Medulla oblongata (tissue), 1 donor: Measurements from ENCODE around the gene CD276.
A peak's percentile ranks its signal among the peaks of the same experiment; 100 is the strongest.
"Not testable (repeated sequence)": the region's sequence is repeated elsewhere in the genome, so short reads cannot be mapped to it uniquely, and the experiment has no call there.

ENCODE experiments used
- DNase-seq: peaks from one replicate; pipeline ENCODE4 v3.0.0-alpha.2; 2015; ENCODE audit errors: extremely low spot score

CD276 gene

DNA sequence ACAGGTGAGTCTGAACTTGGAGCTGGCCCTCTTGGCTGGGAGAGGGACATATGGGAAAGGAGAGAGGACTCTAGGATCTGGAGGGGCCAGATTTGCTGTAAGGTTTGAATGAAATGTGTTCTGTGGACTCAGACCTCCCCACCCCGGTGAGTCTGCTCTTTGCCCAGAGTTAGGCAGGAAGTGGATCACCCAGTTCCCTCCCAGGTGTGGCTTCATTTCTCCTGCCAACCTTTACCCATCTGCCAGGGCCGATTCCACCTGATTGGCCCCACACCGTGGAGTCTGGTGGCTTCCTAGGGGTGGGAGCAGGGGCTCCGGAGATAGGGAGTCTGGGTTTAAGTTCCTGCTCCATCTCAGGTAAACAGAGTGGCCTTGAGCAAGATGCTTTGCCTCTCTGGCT, 25.5 kb downstream of the CD276 start:
- DNase-seq = no peak

DNA sequence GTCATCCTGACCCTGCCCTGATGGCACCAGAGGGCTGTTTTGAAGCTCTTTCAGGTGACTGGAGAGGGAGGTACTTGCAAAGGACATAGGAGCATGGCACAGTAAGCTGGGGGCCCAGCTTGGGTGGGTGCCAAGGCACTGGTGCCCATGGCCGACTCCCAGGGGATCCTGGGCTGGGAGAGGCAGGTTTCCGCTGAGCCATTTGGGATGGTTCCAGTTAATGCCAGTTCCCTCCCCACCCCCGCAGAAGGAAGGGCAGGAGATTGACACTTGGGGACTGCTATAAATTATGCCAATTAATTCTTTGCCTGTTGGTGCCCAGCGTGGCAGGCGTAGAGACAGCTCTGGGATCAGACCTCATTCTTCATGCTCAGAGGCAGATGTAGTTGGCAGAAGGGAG, 26.1 kb downstream of the CD276 start:
- no peak for DNase-seq

DNA sequence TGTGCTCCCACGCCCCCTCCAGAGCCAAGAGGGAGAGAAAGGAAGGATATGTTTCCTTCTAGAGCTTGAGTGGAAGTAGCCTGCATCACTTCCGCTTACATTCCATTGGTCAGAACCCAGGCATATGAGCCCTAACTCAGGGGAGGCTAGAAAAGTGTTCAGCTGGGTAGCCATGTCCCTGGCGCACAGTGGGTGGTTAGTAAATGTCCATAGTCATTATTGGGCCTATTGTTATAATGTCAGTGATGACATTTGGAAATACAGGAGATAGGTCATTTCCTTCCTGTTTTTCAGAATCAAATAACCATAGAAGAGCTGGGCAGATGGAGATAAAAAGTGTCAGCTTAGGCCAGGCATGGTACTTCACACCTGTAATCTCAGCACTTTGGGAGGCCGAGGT, 27.3 kb downstream of the CD276 start:
- DNase-seq = no peak

DNA sequence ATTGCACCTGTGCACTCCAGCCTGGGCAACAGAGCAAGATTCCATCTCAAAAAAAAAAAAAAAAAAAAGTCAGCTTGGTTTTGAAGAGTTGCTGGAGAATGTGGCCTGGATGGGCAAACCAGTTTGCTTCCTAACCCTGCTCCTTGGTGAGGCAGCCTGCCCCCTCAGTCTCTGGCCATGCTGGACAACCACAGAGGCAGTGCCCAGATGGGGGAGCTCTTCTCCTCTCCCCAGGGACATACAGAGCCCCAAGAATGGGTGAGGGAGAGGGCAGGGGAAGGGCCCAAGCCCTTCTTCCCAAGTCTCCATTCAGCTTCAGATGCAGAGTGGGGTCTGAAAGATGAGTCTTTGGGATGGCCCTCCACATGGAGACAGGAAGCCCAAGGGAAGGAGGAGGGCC, 27.9 kb downstream of the CD276 start:
- peak; percentile 25 for DNase-seq

DNA sequence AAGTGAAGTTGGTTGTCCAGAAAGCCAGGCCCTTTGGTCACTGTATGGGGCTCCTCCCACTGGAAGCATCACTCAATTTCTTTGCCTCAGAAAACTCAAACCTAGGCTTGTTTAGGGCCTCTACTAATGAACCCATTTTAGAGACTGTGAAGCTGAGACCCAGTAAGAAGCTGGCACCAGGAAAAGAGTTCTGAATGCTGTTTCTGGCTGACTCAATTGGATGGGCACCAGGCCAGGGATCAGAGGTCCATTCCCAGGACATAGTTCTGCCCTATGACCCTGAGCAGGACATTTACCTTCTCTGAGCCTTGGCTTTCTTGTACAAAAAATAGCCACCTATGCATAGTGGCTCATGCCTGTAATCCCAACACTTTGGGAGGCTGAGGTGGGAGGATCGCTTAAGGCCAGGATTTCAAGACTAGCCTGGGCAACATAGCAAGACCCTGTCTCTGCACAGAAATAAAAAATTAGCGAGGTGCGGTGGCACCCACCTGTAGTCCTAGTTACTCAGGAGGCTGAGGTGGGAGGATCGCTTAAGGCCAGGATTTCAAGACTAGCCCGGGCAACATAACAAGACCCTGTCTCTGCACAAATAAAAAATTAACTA, 30.6 kb downstream of the CD276 start:
- DNase-seq = no peak

DNA sequence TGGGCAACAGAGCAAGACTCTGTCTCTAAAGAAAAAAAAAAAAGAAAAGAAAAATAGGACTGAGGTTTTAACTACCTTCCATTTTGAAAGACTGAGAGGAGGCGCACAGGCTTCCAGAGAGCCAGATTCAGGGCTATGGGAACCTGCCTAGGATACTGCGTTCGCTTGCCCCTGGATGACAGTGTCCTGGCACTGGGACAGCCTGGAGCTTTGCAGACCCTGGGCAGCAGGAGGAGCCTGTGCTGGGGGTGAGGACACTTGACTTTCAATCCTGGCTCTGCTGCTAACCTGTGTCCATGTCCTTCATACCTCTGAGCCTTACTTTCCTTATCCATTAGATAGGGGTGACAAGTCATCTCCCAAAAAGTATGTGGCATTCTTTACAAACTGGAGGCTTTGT, 31.2 kb downstream of the CD276 start:
- no peak for DNase-seq

DNA sequence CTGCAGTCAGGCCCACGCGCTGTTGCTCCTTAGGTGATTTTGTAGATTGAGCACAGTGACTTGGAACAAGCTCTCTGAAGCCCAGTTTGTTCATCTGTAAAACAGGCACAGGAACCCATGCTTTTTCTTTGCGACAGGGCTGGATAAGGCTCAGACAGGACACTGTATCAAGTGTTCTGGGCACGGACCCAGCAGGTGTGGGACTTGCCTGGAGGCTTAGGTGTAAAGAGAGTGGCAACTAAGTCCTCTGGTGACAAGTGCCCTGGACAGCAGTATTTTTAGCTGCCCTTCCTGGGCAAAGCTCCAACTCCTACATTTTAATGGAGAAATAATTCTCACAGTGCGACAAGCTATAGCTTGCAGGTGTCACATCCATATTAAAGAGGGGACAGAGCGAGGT, 32.2 kb downstream of the CD276 start:
- DNase-seq = no peak

DNA sequence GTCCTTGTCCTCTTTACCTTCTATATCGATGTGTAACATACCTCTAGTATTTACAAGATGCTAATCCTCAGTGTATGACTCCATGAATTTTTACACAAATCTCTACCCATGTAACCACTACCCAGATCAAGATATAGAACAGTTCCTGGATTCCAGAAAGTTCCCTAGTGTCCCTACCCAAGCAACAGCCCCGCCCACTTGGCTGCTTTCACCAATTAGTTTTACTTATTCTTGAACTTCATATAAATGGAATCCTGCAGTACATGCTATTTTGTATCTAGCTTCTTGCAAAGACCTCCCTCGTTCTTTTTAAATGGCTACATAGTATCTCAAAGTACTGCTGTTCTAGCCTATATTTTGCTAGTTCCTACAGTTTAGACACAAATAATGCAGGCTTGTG, 33.0 kb downstream of the CD276 start:
- no peak for DNase-seq

DNA sequence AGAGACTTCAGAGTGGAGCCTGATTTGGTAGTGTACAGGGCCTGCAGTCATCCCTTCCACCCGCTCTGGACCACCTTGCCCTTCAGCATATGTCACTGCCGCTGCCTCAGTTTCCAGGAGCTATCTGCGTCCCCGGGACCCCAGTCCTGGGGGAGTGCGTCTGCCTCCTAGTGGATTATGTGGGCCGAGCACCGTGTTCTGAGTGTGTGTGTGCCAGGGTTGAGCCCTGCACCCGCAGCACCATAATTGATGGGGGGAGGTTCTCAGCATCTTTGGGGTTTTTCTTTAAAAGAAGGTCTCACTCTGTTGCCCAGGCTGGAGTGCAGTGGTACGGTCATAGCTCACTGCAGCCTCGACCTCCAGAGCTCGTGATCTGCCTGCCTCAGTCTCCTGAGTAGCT, 33.6 kb downstream of the CD276 start:
- DNase-seq = no peak

DNA sequence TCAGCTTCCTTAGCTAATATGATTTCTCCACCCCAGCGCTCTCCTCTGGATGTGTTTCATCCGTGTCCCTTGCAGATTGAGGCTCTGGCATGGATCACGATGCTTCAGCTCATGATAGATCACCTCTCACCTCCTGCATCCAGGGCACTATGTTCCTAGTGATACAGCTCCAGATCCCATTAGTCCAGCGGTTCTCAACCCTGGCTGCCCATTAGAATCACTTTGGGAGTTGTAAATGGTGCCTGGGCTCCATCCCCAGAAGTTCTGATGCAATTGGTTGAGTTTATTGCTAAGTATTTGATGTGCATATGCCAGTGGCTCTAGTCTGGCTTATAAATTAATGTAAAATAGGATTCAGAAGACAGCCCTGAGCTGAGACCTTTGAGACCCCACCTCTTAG, 34.5 kb downstream of the CD276 start:
- DNase-seq = no peak

DNA sequence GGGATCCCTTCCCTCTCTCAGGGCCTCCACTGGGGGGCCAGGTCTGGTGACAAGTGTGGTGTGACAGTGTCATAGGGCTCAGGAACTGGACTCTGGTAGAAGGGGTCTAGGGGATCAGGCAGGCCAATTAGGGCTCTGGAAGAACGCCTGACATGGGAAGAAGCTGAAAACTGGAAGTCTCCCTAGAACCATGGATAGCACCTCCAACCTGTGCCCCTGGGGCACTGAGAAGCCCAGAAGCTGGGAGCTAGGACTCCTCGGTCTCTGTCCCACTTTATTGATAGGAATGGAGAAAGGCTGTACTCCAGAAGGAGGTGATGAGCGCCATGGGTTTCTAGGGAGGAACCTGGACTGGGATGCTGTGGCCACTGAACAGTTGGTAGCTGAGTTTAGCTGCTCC, 38.2 kb downstream of the CD276 start:
- no peak for DNase-seq

DNA sequence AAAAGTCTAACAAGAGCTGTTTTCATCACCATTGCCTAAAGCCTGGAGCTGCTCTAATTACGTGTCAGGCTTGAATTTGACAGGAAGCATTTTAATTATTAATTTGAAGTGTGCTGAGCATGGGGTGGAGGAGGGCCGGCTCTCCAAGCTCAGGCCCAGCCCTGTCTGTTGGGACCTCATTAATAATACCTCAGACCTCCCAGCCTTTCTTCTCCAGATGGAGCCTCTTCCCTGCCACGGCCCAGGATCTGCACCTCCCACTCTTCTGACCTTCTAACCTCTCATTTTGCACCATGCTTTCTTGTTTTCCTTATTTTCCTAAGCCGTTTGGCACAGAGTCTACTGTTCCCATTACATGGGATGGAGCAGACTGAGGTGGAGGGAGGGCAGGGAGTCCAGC, 39.0 kb downstream of the CD276 start:
- DNase-seq = no peak

DNA sequence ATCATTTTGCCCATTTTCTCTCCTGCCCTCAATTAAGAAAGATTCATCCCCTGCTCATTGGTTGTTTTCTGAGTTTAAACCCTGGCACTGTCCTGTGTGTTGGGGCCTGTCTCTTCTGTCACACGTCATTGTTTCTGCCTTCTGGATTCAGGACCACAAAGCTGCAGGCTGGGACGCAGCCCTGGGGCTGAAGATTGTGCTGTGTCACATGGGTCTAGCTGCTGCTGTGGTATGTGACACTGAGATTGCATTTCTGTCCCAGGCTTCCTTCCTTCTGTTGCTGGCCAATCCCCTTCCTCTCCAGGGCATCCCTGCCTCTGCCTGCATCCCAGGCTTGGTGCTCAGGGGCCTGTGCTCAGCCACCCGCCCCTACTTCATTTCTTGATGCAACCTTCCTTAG, 40.0 kb downstream of the CD276 start:
- DNase-seq = no peak

DNA sequence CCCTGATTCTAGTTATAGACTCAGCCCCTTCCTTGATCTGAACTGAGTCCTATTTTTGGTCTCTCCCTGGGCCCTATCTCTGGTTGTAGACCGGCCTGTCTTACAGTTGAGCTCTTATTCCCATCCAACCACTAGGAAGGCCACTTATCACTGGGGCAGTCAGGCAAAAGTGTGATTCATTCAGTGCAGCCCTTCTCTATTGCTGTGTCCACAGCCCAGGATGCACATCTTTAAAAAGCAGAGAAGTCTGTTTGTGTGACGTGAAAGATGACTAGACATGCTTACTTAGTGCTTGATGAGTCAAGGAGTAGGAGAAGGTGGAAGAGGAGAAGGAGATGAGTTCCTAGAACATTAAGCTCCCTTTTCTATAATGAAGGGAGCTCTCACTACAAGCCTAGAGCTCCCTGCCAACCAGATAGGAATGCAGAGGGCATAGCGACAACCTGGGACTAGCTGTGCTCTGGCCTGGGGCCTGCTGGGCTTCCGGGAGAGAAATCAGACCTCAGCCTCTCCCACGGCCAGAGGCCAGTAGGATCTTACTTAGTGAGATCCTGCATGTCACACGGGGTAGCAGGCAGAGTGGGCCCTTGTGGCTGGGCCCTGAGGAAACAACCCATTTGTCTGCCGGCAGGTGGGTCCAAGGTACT, 43.3 kb downstream of the CD276 start:
- DNase-seq = no peak

DNA sequence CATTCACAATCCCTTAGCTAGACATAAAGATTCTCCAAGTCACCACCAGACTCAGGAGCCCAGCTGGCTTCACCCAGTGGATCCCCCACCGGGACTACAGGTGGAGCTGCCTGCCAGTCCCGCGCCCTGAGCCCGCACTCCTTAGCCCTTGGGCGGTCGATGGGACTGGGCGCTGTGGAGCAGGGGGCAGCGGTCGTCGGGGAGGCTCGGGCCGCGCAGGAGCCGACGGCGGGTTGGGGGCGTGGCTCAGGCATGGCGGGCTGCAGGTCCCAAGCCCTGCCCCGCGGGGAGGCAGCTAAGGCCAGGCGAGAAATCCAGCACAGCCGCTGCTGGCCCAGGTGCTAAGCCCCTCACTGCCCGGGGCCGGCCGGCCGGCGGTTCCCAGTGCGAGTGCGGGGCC, 47.9 kb downstream of the CD276 start:
- not testable (repeated sequence) for DNase-seq

DNA sequence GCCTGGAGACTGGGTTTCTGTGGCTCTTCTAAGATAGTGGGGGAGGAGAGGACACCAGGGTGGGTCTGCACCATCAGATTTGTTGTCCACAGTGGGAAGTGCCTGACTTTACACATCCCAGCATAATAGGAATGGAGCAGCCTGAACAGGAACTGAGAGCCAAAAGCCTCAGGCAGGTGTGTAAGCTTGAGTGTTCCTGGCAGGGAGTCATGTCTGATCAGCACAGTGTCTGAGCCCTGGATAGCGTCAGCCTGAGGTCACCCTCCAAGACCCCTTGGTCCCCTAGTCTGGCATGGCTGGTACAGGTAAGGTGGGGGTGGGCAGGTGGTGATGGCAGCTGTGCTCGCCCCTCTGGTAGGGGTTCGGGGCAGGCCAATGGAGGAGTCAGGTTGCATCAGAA, 48.7 kb downstream of the CD276 start:
- DNase-seq = no peak

DNA sequence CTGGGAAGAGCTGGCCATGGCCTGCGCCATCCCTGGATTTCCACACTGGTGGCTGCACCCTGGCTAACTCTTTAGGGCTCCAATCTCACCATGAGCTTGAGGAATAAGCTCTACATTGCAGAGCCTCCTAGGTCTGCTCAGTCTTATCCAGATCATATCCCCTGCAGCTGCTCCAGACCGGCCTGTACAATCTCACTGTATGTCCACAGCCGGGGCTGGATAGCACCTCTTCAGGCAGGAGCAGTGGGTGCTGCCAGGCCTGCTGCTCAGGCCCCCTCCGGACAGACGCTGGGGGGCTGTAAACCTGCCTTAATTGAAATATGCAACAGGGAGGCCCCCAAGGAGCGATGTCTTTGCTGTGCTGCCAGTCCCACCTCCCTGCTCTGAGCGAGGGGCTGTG, 53.4 kb downstream of the CD276 start:
- DNase-seq = no peak

DNA sequence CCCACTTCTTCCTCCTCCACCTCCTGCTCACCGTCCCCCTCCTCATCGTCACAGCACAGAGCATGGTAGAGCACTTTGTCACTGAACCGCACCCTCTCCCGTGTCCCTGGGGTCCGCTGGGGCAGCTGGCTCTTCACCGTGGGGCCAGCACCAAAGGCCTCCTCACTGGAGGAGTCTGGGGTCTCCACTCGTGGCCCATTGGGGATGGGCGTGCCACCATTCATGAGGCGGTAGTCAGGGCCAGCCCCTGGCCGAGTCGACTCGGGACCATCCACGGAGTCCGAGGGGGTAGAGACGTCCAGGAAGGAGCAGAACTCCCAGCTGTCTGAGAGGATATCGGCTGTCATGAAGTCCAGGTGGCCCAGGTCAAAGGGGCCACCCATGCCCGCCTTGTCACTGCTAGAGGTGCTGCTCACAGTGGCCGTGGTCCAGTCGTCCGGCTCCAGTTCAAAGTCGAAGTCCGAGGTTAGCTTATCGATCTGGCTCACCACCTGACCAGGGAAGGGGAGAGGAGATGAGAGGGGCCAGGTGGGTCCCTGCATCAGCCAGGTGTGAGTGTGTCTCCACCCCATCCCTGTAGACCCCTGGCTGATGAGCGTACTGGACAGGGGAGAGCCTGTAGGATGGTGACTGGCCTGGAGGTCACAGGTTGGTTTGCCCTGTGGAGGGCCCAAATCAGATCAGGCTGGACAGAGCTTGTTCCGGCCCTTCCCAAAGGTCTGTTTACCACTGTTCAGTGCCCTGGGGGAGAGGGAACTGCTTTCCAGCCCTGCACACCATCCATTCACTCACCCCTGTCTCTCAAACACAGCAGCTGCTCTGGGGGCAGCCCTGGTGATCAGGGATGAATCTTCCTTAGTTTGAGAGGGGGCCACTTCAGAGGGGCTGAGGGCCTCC, 56.2 kb downstream of the CD276 start:
- DNase-seq = no peak

DNA sequence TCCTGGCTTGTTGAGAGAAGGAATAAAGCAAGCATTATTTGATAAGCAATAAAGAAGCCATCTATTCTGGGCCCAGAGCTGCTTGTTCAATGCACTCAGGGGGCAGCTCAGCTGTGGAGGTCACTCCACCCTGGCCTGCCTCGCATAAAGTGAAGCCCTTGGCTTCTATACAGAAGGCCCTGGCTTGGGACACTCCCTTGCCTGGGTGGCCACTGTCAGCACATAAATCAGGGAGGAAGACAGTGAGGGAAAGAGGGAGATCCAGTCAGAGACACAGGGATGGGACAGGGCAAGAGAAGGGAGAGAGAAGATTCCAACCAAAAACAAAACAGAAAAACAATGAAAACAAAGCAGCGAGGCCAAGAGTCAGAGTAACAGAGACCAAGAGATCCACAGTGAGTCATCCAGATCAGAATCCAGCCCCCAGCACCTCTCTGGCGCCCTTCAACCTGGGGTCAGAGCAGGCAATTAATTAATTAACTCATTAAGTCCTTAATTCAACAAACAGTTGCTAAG, 57.2 kb downstream of the CD276 start:
- DNase-seq = peak; percentile 19

DNA sequence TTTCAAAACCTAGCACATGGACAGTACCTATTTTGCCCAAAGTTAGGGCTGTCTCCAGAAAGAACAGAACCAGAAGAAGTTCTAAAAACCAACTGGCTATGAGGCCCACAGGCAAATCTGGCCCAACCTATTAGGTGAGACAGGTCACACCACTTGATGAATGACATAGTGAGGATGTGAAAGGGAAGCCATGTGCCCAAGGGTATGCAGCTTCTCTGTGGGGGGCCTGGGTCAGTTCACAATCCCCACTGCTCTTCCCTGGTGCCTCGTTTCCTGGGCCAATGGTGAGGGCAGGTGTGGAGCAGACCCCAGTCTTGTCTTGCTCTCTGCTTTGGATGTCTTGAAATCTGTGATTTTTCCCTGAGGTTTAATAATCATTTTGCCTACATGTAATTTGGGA, 60.1 kb downstream of the CD276 start:
- DNase-seq = no peak

DNA sequence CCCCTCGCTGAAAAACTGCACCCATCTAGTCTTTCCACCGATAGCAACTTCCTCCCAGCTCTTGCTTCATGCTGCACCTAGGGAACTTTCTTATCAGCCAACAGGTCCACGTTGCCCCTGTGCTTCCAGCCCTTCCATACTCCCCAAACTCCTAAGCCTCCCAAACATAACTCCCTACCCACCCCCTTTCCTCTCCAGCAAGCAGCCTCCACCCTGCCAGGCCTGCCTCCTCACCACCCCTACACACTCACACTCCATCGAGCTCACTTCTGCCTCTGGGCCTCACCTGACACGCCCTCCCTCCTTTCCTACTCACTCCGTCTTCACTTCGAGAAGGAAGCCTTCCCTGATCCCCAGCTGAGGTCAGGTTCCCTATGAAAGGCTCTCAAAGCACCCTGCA, 60.9 kb downstream of the CD276 start:
- no peak for DNase-seq

DNA sequence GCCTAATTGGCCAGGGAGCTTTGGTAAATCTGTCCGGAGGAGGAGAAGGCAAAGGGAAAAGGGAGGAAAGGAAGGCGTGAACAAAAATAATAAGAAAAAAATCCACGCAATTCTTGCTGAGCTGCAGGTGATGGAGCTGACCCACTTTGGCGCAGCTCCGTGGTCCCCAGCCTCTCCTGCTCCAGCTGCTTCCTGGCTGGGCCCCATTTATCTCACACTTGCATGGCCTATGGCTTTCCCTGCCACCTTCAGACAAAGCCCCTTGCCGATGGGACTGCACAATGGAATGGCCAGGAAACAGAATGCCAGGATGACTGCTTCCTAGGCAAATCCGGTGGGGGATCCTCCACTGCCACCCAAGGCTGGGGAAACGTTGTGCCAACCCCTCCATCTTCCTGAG, 62.1 kb downstream of the CD276 start:
- DNase-seq = no peak

DNA sequence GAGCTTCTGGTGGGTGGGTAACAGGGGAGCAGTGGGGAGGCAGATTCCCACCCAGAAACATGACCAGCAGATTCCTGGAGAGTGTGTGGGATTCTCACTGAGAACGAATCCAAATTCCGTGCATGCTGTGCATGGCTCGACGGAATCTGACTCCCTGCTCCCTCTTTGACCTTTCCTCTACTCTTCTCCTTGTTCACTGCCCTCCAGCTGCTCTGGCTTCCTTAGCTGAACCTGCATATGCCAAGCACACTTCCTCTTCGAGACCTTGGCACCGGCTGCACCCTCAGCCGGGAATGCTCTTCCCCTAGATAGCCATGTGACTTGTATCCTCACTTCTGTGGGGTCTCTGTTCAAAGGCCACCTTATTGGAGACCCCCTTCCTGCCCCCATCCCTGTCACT, 62.7 kb downstream of the CD276 start:
- DNase-seq = no peak
